NB4 (cell line): ENCODE data around the gene REPS2.

ENCODE experiments used
- POLR2A ChIP-seq: IDR thresholded peaks from 2 replicates; pipeline ENCODE4 v1.6.1; 2011; ENCODE audit warnings: mild to moderate bottlenecking; ENCODE audit not compliant: insufficient read length; ENCODE audit errors: extremely low read depth
- TF ChIP-seq, protein P1 (sequence below): IDR thresholded peaks from one replicate; pipeline ENCODE4 v1.5.1; 2012; ENCODE audit warnings: low read depth, low read length
- TF ChIP-seq, protein P2 (sequence below): IDR thresholded peaks from 2 replicates; pipeline ENCODE4 v1.6.1; 2011; ENCODE audit warnings: low read depth, low read length

- TF ChIP-seq, protein P1, sequence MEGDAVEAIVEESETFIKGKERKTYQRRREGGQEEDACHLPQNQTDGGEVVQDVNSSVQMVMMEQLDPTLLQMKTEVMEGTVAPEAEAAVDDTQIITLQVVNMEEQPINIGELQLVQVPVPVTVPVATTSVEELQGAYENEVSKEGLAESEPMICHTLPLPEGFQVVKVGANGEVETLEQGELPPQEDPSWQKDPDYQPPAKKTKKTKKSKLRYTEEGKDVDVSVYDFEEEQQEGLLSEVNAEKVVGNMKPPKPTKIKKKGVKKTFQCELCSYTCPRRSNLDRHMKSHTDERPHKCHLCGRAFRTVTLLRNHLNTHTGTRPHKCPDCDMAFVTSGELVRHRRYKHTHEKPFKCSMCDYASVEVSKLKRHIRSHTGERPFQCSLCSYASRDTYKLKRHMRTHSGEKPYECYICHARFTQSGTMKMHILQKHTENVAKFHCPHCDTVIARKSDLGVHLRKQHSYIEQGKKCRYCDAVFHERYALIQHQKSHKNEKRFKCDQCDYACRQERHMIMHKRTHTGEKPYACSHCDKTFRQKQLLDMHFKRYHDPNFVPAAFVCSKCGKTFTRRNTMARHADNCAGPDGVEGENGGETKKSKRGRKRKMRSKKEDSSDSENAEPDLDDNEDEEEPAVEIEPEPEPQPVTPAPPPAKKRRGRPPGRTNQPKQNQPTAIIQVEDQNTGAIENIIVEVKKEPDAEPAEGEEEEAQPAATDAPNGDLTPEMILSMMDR = no peak
- TF ChIP-seq, protein P2, sequence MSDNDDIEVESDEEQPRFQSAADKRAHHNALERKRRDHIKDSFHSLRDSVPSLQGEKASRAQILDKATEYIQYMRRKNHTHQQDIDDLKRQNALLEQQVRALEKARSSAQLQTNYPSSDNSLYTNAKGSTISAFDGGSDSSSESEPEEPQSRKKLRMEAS = no peak
- TF ChIP-seq POLR2A = no peak
Observed at GRCh38 chrX:16979226-16979625, 32.8 kb downstream of the REPS2 start.
